ENCODE results near the gene ARID1B.
A peak's percentile ranks its signal among the peaks of the same experiment; 100 is the strongest.

ARID1B gene

DNA sequence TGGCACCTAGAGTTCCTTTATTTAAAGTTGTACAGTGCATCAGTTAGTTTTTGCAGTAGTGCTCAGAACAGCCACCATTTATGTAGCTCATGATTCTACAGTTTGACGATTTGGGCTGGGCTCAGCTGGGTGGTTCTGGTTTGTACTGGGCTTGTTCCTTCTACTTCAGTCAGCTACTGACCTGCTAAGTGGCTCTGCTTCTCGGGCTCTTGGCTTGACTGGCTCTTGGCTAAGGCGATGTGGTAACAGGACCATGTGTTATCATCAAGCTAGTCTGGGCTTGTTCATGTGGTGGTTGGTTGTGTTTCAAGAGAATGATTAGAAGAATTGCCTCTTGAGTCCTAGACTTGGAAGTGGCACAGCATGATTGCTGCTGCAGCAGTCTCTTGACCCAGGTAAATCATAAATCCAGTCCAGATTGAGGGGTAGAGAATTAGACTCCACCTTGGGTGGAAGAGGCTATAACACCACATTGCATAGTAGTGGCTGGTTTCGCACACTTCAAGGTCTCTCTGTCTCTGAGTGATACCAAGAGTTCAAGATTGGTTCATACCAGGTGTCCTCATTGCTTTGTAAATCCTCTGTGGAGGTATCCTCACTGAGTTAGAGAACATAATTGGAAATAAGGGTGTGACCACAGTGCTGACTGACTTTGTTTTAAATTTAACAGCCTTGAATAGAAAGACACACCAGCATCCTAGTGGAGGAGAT is 253.0 kb downstream of the ARID1B start:
- ATAC-seq (ENCODE audit: insufficient read depth, low read depth) (no peak), DNase-seq (no peak)
- TF ChIP-seq, protein P1, sequence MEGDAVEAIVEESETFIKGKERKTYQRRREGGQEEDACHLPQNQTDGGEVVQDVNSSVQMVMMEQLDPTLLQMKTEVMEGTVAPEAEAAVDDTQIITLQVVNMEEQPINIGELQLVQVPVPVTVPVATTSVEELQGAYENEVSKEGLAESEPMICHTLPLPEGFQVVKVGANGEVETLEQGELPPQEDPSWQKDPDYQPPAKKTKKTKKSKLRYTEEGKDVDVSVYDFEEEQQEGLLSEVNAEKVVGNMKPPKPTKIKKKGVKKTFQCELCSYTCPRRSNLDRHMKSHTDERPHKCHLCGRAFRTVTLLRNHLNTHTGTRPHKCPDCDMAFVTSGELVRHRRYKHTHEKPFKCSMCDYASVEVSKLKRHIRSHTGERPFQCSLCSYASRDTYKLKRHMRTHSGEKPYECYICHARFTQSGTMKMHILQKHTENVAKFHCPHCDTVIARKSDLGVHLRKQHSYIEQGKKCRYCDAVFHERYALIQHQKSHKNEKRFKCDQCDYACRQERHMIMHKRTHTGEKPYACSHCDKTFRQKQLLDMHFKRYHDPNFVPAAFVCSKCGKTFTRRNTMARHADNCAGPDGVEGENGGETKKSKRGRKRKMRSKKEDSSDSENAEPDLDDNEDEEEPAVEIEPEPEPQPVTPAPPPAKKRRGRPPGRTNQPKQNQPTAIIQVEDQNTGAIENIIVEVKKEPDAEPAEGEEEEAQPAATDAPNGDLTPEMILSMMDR (IDR thresholded peaks at IDR 0.05; ENCODE audit: borderline replicate concordance, extremely low read depth, low read length, poor library complexity, severe bottlenecking): no peak
- no peak for TF ChIP-seq EZH2 (IDR thresholded peaks at IDR 0.05; ENCODE audit: borderline replicate concordance, low read depth, low read length, severe bottlenecking)
- Histone ChIP-seq H3K36me3 (ENCODE audit: insufficient read depth, low read length) (no peaks in the 10 kb centered on the region), H3K9me3 (ENCODE audit: insufficient read depth, low read length, severe bottlenecking) (no peaks in the 10 kb centered on the region), H3K4me1 (ENCODE audit: insufficient read depth, low read length) (peaks cover 20% of the 10 kb centered on the region), H3K9ac (ENCODE audit: low read depth, low read length) (no peak overlapping the region), H2AFZ (ENCODE audit: low read depth, low read length) (no peak overlapping the region), H3K4me3 (ENCODE audit: low read depth in 1 of 2, low read length in 2 of 2) (no peak overlapping the region), H3K27ac (ENCODE audit: low read length) (no peak overlapping the region), H3K79me2 (ENCODE audit: insufficient read depth, low read length) (peaks cover 91% of the 10 kb centered on the region), H3K27me3 (ENCODE audit: insufficient read depth, low read length, poor library complexity) (no peaks in the 10 kb centered on the region), H3K4me2 (ENCODE audit: insufficient read depth, low read length) (no peak overlapping the region), H4K20me1 (ENCODE audit: insufficient read depth, low read length) (peaks cover 31% of the 10 kb centered on the region; the same call in 1 of the 2 replicates)

DNA sequence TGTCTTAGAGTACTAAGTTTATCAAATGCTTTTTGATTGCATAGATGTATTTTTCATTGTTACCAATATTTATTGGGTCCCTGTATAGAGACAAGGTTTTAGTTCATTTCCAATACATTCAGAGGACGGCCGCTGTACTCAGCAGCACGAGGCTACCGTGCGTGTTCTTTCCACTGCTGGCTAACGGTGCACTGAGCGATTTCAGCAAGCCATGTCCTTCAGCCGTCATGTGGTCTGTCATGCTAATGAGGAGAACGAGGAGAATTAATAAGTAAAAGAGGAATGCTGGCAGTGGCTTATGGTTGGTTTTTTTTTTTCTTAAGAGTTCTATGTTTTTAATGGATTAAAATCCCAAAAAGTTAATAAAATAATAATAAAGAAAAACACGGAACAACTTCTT is 253.6 kb downstream of the ARID1B start:
- Histone ChIP-seq H3K4me2 (ENCODE audit: insufficient read depth, low read length) (no peak overlapping the region), H3K27ac (ENCODE audit: low read length) (no peak overlapping the region), H4K20me1 (ENCODE audit: insufficient read depth, low read length) (peaks cover 29% of the 10 kb centered on the region; the same call in 1 of the 2 replicates), H2AFZ (ENCODE audit: low read depth, low read length) (no peak overlapping the region), H3K79me2 (ENCODE audit: insufficient read depth, low read length) (peaks cover 91% of the 10 kb centered on the region), H3K36me3 (ENCODE audit: insufficient read depth, low read length) (no peaks in the 10 kb centered on the region), H3K4me3 (ENCODE audit: low read depth in 1 of 2, low read length in 2 of 2) (no peak overlapping the region), H3K9ac (ENCODE audit: low read depth, low read length) (no peak overlapping the region), H3K27me3 (ENCODE audit: insufficient read depth, low read length, poor library complexity) (no peaks in the 10 kb centered on the region), H3K9me3 (ENCODE audit: insufficient read depth, low read length, severe bottlenecking) (no peaks in the 10 kb centered on the region), H3K4me1 (ENCODE audit: insufficient read depth, low read length) (peaks cover 20% of the 10 kb centered on the region)
- TF ChIP-seq EZH2 (IDR thresholded peaks at IDR 0.05; ENCODE audit: borderline replicate concordance, low read depth, low read length, severe bottlenecking): no peak
- TF ChIP-seq, protein P1 (IDR thresholded peaks at IDR 0.05; ENCODE audit: borderline replicate concordance, extremely low read depth, low read length, poor library complexity, severe bottlenecking): no peak
- no peak for ATAC-seq (ENCODE audit: insufficient read depth, low read depth)
- DNase-seq: no peak

DNA sequence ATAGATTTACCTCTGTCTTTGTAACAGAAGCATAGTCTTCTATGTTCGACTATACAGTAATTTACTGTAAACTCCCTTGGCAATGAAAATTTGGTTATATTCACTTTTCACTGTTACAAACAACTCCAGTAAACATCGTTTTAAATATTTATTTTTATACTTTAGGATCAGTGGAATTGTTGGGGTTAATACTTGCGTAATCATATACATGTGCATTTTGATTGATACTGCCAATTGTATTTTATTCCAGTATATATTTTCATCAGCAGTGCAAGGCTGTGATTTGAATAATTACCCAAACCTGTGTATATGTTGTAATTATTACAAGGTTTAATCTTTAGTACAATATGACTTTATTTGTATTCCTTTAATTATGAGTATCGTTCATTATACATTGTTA is 255.7 kb downstream of the ARID1B start:
- H3K4me2 ChIP-seq (ENCODE audit: insufficient read depth, low read length): peak overlapping the region; percentile 70
- peak overlapping the region; percentile 44 for H3K9ac ChIP-seq (ENCODE audit: low read depth, low read length)
- H3K4me3 ChIP-seq (ENCODE audit: low read depth in 1 of 2, low read length in 2 of 2): peak overlapping the region; percentile 17 to 57; a peak in 2 of 4 replicates
- TF ChIP-seq, protein P1 (IDR thresholded peaks at IDR 0.05; ENCODE audit: borderline replicate concordance, extremely low read depth, low read length, poor library complexity, severe bottlenecking): no peak
- TF ChIP-seq EZH2 (IDR thresholded peaks at IDR 0.05; ENCODE audit: borderline replicate concordance, low read depth, low read length, severe bottlenecking): no peak
- H3K27ac ChIP-seq (ENCODE audit: low read length): peak overlapping the region; percentile 73
- H3K36me3 ChIP-seq (ENCODE audit: insufficient read depth, low read length): peaks cover 5% of the 10 kb centered on the region; the same call in 1 of the 2 replicates
- peaks cover 20% of the 10 kb centered on the region for H3K4me1 ChIP-seq (ENCODE audit: insufficient read depth, low read length)
- H3K9me3 ChIP-seq (ENCODE audit: insufficient read depth, low read length, severe bottlenecking): no peaks in the 10 kb centered on the region
- peaks cover 84% of the 10 kb centered on the region for H3K79me2 ChIP-seq (ENCODE audit: insufficient read depth, low read length)
- H4K20me1 ChIP-seq (ENCODE audit: insufficient read depth, low read length): peaks cover 24% of the 10 kb centered on the region; the same call in 1 of the 2 replicates
- ATAC-seq (ENCODE audit: insufficient read depth, low read depth) (no peak), DNase-seq (no peak)
- no peaks in the 10 kb centered on the region for H3K27me3 ChIP-seq (ENCODE audit: insufficient read depth, low read length, poor library complexity)
- H2AFZ ChIP-seq (ENCODE audit: low read depth, low read length): no peak overlapping the region

Data from DND-41 (cell line).